ENCODE data around the gene SNAP25.

The SNAP25 gene

GRCh38 chr20:10300582-10301446 is 82.2 kb downstream of the SNAP25 start:
- Histone ChIP-seq H3K36me3 (ENCODE audit: control insufficient read depth, insufficient read depth, low read length) (no peaks in the 10 kb centered on the region), H3K4me3 (ENCODE audit: insufficient read depth, low read depth, low read length) (no peak overlapping the region), H3K27ac (ENCODE audit: insufficient read depth, low read depth, low read length, poor library complexity, severe bottlenecking) (no peak overlapping the region), H3K9me3 (ENCODE audit: control insufficient read depth, low read length) (no peaks in the 10 kb centered on the region), H3K4me1 (ENCODE audit: control insufficient read depth, insufficient read depth, low read length) (no peaks in the 10 kb centered on the region), H3K27me3 (ENCODE audit: control insufficient read depth, insufficient read depth, low read length, poor library complexity, severe bottlenecking) (no peaks in the 10 kb centered on the region)
- 51 to 66% methylated on average over 4 to 5 of the region's 5 CpGs for WGBS, 2 experiments

GRCh38 chr20:10303852-10304251 is 85.2 kb downstream of the SNAP25 start:
- Histone ChIP-seq H3K4me3 (ENCODE audit: insufficient read depth, low read depth, low read length) (no peak overlapping the region), H3K27ac (ENCODE audit: insufficient read depth, low read depth, low read length, poor library complexity, severe bottlenecking) (no peak overlapping the region), H3K36me3 (ENCODE audit: control insufficient read depth, insufficient read depth, low read length) (no peaks in the 10 kb centered on the region), H3K27me3 (ENCODE audit: control insufficient read depth, insufficient read depth, low read length, poor library complexity, severe bottlenecking) (no peaks in the 10 kb centered on the region), H3K4me1 (ENCODE audit: control insufficient read depth, insufficient read depth, low read length) (no peaks in the 10 kb centered on the region), H3K9me3 (ENCODE audit: control insufficient read depth, low read length) (no peaks in the 10 kb centered on the region)
- 98 to 100% methylated on average over 2 of the region's 3 CpGs for WGBS, 2 experiments

GRCh38 chr20:10304471-10305046 is 85.9 kb downstream of the SNAP25 start:
- H3K36me3 ChIP-seq (ENCODE audit: control insufficient read depth, insufficient read depth, low read length): no peaks in the 10 kb centered on the region
- no peaks in the 10 kb centered on the region for H3K27me3 ChIP-seq (ENCODE audit: control insufficient read depth, insufficient read depth, low read length, poor library complexity, severe bottlenecking)
- 91 to 96% methylated on average over 1 to 2 of the region's 3 CpGs for WGBS, 2 experiments
- no peaks in the 10 kb centered on the region for H3K4me1 ChIP-seq (ENCODE audit: control insufficient read depth, insufficient read depth, low read length)
- no peak overlapping the region for H3K27ac ChIP-seq (ENCODE audit: insufficient read depth, low read depth, low read length, poor library complexity, severe bottlenecking)
- H3K4me3 ChIP-seq (ENCODE audit: insufficient read depth, low read depth, low read length): no peak overlapping the region
- no peaks in the 10 kb centered on the region for H3K9me3 ChIP-seq (ENCODE audit: control insufficient read depth, low read length)

DNA sequence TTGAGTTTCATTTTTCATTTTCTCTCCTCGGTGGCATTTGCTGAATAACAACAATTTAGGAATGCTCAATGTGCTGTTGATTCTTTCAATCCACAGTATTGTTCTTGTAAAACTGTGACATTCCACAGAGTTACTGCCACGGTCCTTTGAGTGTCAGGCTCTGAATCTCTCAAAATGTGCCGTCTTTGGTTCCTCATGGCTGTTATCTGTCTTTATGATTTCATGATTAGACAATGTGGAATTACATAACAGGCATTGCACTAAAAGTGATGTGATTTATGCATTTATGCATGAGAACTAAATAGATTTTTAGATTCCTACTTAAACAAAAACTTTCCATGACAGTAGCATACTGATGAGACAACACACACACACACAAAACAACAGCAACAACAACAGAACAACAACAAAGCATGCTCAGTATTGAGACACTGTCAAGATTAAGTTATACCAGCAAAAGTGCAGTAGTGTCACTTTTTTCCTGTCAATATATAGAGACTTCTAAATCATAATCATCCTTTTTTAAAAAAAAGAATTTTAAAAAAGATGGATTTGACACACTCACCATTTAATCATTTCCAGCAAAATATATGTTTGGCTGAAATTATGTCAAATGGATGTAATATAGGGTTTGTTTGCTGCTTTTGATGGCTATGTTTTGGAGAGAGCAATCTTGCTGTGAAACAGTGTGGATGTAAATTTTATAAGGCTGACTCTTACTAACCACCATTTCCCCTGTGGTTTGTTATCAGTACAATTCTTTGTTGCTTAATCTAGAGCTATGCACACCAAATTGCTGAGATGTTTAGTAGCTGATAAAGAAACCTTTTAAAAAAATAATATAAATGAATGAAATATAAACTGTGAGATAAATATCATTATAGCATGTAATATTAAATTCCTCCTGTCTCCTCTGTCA is 88.1 kb downstream of the SNAP25 start:
- no peak overlapping the region for H3K27ac ChIP-seq (ENCODE audit: insufficient read depth, low read depth, low read length, poor library complexity, severe bottlenecking)
- no peaks in the 10 kb centered on the region for H3K4me1 ChIP-seq (ENCODE audit: control insufficient read depth, insufficient read depth, low read length)
- WGBS, 2 experiments: 84 to 85% methylated on average over 3 of the region's 3 CpGs
- no peaks in the 10 kb centered on the region for H3K9me3 ChIP-seq (ENCODE audit: control insufficient read depth, low read length)
- no peaks in the 10 kb centered on the region for H3K36me3 ChIP-seq (ENCODE audit: control insufficient read depth, insufficient read depth, low read length)
- H3K27me3 ChIP-seq (ENCODE audit: control insufficient read depth, insufficient read depth, low read length, poor library complexity, severe bottlenecking): no peaks in the 10 kb centered on the region
- no peak overlapping the region for H3K4me3 ChIP-seq (ENCODE audit: insufficient read depth, low read depth, low read length)

GRCh38 chr20:10307359-10307735 is 88.7 kb downstream of the SNAP25 start:
- Histone ChIP-seq H3K4me3 (ENCODE audit: insufficient read depth, low read depth, low read length) (no peak overlapping the region), H3K9me3 (ENCODE audit: control insufficient read depth, low read length) (no peaks in the 10 kb centered on the region), H3K4me1 (ENCODE audit: control insufficient read depth, insufficient read depth, low read length) (no peaks in the 10 kb centered on the region), H3K27me3 (ENCODE audit: control insufficient read depth, insufficient read depth, low read length, poor library complexity, severe bottlenecking) (no peaks in the 10 kb centered on the region), H3K27ac (ENCODE audit: insufficient read depth, low read depth, low read length, poor library complexity, severe bottlenecking) (no peak overlapping the region), H3K36me3 (ENCODE audit: control insufficient read depth, insufficient read depth, low read length) (no peaks in the 10 kb centered on the region)
- 89 to 97% methylated on average over 3 of the region's 3 CpGs for WGBS, 2 experiments

- Histone ChIP-seq H3K27me3 (ENCODE audit: control insufficient read depth, insufficient read depth, low read length, poor library complexity, severe bottlenecking) (no peaks in the 10 kb centered on the region), H3K36me3 (ENCODE audit: control insufficient read depth, insufficient read depth, low read length) (no peaks in the 10 kb centered on the region), H3K27ac (ENCODE audit: insufficient read depth, low read depth, low read length, poor library complexity, severe bottlenecking) (no peak overlapping the region), H3K4me1 (ENCODE audit: control insufficient read depth, insufficient read depth, low read length) (no peaks in the 10 kb centered on the region), H3K9me3 (ENCODE audit: control insufficient read depth, low read length) (no peaks in the 10 kb centered on the region), H3K4me3 (ENCODE audit: insufficient read depth, low read depth, low read length) (no peak overlapping the region)
- WGBS, 2 experiments: 46 to 49% methylated on average over 2 of the region's 2 CpGs
Measured at GRCh38 chr20:10308652-10309051, 90.0 kb downstream of the SNAP25 start.

DNA sequence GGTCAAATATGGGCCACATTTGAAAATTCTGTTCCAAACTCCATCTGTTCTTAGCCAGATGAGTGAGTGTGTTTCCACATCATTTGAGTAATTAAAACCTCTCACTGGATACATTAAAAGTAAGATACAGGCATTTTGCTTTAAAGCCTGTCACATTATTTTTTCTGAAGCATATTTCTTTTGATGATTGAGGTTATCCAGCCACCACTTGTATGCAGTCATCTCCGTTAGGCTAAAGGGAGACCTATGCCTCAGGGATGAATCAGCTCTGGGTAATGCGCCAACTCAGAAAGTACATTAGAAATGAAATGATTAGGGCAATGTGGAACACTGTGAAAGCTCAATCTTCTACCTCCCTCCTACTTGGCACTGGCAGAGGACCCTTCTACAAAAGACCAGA is 90.7 kb downstream of the SNAP25 start:
- no peaks in the 10 kb centered on the region for H3K9me3 ChIP-seq (ENCODE audit: control insufficient read depth, low read length)
- 84 to 94% methylated on average over 2 of the region's 2 CpGs for WGBS, 2 experiments
- no peaks in the 10 kb centered on the region for H3K36me3 ChIP-seq (ENCODE audit: control insufficient read depth, insufficient read depth, low read length)
- H3K27ac ChIP-seq (ENCODE audit: insufficient read depth, low read depth, low read length, poor library complexity, severe bottlenecking): no peak overlapping the region
- no peaks in the 10 kb centered on the region for H3K4me1 ChIP-seq (ENCODE audit: control insufficient read depth, insufficient read depth, low read length)
- H3K27me3 ChIP-seq (ENCODE audit: control insufficient read depth, insufficient read depth, low read length, poor library complexity, severe bottlenecking): no peaks in the 10 kb centered on the region
- no peak overlapping the region for H3K4me3 ChIP-seq (ENCODE audit: insufficient read depth, low read depth, low read length)

GRCh38 chr20:10312111-10312510 is 93.5 kb downstream of the SNAP25 start:
- Histone ChIP-seq H3K4me3 (ENCODE audit: insufficient read depth, low read depth, low read length) (no peak overlapping the region), H3K27ac (ENCODE audit: insufficient read depth, low read depth, low read length, poor library complexity, severe bottlenecking) (no peak overlapping the region), H3K9me3 (ENCODE audit: control insufficient read depth, low read length) (no peaks in the 10 kb centered on the region), H3K27me3 (ENCODE audit: control insufficient read depth, insufficient read depth, low read length, poor library complexity, severe bottlenecking) (no peaks in the 10 kb centered on the region), H3K4me1 (ENCODE audit: control insufficient read depth, insufficient read depth, low read length) (no peaks in the 10 kb centered on the region), H3K36me3 (ENCODE audit: control insufficient read depth, insufficient read depth, low read length) (no peaks in the 10 kb centered on the region)
- WGBS, 2 experiments: 93 to 100% methylated on average over 1 of the region's 1 CpG

DNA sequence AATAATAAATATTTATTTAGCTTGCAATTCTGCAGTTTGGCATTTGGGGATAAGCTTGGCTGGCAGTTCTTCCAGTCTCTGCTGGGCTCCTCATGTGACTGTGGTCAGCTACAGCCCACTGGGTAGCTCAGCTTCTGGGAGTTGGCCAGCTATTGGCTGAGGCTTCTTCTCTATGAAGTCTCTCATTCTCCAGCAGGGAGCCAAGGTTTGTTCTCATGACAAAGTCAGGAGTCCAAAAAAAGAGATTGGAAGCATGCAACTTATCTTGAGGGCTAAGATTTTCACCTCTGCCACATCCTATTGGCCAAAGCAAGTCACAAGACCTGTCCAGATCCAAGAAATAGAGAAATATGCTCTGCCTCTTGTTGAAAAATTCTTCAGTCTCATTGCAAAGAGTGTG is 94.6 kb downstream of the SNAP25 start:
- Histone ChIP-seq H3K36me3 (ENCODE audit: control insufficient read depth, insufficient read depth, low read length) (no peaks in the 10 kb centered on the region), H3K27ac (ENCODE audit: insufficient read depth, low read depth, low read length, poor library complexity, severe bottlenecking) (no peak overlapping the region), H3K9me3 (ENCODE audit: control insufficient read depth, low read length) (no peaks in the 10 kb centered on the region), H3K4me3 (ENCODE audit: insufficient read depth, low read depth, low read length) (no peak overlapping the region), H3K27me3 (ENCODE audit: control insufficient read depth, insufficient read depth, low read length, poor library complexity, severe bottlenecking) (no peaks in the 10 kb centered on the region), H3K4me1 (ENCODE audit: control insufficient read depth, insufficient read depth, low read length) (no peaks in the 10 kb centered on the region)

DNA sequence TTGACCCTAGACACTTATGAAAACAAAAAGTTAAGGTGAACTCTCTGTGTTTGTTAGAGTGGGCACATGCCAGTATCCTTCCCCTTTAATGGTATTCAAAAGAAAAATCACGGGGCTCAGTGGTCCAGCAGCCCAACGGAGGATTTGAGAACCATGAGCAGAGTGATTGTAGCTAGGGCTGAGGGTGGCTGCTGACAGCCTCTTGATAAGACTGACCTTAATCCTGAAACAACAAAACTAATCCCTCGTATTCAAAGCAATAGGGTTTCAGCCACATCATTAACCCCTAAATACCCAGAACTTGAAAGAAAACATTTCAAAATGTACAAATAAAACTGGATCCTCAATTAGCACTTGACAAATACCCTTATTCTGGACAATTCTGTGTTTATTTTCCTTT is 95.1 kb downstream of the SNAP25 start:
- Histone ChIP-seq H3K27ac (ENCODE audit: insufficient read depth, low read depth, low read length, poor library complexity, severe bottlenecking) (no peak overlapping the region), H3K27me3 (ENCODE audit: control insufficient read depth, insufficient read depth, low read length, poor library complexity, severe bottlenecking) (no peaks in the 10 kb centered on the region), H3K9me3 (ENCODE audit: control insufficient read depth, low read length) (no peaks in the 10 kb centered on the region), H3K36me3 (ENCODE audit: control insufficient read depth, insufficient read depth, low read length) (no peaks in the 10 kb centered on the region), H3K4me1 (ENCODE audit: control insufficient read depth, insufficient read depth, low read length) (no peaks in the 10 kb centered on the region), H3K4me3 (ENCODE audit: insufficient read depth, low read depth, low read length) (no peak overlapping the region)
- 16 to 37% methylated on average over 3 of the region's 3 CpGs for WGBS, 2 experiments
